Fibroblast of pulmonary artery (primary cell): ENCODE measurements around the gene SPDL1.
A peak's percentile ranks its signal among the peaks of the same experiment; 100 is the strongest.
"Not testable (repeated sequence)": the region's sequence is repeated elsewhere in the genome, so short reads cannot be mapped to it uniquely, and the experiment has no call there.

Experiments used
- DNase-seq: peaks from one replicate; pipeline ENCODE4 v3.0.0-alpha.2; 2010; ENCODE audit warnings: low read depth
- H3K4me3 ChIP-seq: replicated peaks from 2 replicates; pipeline ENCODE4 v1.5.1; 2011; ENCODE audit warnings: low read depth, mild to moderate bottlenecking, control low read depth, low read length, moderate library complexity
- TF ChIP-seq, protein P1 (sequence below): IDR thresholded peaks from 2 replicates; pipeline ENCODE4 v1.5.1; 2011; ENCODE audit warnings: mild to moderate bottlenecking, control low read depth, low read length, inconsistent platforms; ENCODE audit errors: missing control alignments

Gene SPDL1

GRCh38 chr5:169602535-169602934 is 19.0 kb downstream of the SPDL1 start:
- DNase-seq: no peak
- TF ChIP-seq, protein P1, sequence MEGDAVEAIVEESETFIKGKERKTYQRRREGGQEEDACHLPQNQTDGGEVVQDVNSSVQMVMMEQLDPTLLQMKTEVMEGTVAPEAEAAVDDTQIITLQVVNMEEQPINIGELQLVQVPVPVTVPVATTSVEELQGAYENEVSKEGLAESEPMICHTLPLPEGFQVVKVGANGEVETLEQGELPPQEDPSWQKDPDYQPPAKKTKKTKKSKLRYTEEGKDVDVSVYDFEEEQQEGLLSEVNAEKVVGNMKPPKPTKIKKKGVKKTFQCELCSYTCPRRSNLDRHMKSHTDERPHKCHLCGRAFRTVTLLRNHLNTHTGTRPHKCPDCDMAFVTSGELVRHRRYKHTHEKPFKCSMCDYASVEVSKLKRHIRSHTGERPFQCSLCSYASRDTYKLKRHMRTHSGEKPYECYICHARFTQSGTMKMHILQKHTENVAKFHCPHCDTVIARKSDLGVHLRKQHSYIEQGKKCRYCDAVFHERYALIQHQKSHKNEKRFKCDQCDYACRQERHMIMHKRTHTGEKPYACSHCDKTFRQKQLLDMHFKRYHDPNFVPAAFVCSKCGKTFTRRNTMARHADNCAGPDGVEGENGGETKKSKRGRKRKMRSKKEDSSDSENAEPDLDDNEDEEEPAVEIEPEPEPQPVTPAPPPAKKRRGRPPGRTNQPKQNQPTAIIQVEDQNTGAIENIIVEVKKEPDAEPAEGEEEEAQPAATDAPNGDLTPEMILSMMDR: no peak
- no peak overlapping the region for H3K4me3 ChIP-seq

GRCh38 chr5:169606279-169606678 is 22.7 kb downstream of the SPDL1 start:
- no peak for DNase-seq
- TF ChIP-seq, protein P1: no peak

GRCh38 chr5:169607882-169608281 is 24.3 kb downstream of the SPDL1 start:
- DNase-seq: no peak
- no peak overlapping the region for H3K4me3 ChIP-seq
- TF ChIP-seq, protein P1: no peak

More at GRCh38 chr5:169606279-169606678, 22.7 kb downstream of the SPDL1 start:
- H3K4me3 ChIP-seq: no peak overlapping the region

GRCh38 chr5:169609716-169610115 is 26.1 kb downstream of the SPDL1 start:
- no peak overlapping the region for H3K4me3 ChIP-seq
- TF ChIP-seq, protein P1: no peak
- DNase-seq: peak; percentile 44

DNA sequence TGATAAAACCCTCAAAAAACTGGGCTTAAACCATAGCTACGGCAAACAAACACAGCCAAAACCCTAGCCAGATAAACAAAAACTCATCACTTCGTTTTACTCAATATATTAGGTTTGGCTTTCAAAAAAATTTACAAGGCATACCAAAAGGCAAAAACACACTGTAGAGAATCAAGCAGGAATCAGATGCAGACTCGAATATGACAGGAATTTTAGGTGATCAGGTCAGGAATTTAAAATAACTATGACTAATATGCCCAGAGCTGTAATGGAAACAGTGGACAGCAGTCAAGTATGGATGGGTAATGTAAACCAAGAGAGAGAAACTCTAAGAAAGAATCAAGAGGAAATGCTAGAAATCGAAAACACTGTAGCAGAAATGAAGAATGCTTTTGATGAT is 27.0 kb downstream of the SPDL1 start:
- H3K4me3 ChIP-seq: no peak overlapping the region
- DNase-seq: peak; percentile 18
- TF ChIP-seq, protein P1: no peak

GRCh38 chr5:169615561-169615960 is 32.0 kb downstream of the SPDL1 start:
- no peak overlapping the region for H3K4me3 ChIP-seq
- TF ChIP-seq, protein P1: no peak
- no peak for DNase-seq

DNA sequence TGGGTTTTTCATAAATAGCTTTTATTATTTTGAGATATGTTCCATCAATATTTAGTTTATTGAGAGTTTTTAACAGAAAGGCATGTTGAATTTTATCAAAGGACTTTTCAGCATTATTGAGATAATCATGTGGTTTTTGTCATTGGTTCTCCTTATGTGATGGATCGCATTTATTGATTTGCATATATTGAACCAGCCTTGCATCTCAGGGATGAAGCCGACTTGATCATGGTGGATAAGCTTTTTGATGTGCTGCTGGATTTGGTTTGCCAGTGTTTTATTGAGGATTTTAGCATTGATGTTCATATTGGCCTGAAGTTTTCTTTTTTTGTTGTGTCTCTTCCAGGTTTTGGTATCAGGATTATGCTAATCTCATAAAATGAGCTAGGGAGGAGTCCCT is 40.7 kb downstream of the SPDL1 start:
- not testable (repeated sequence) for DNase-seq, H3K4me3 ChIP-seq
